ENCODE data around the gene CEP55. TPM values are rescaled to one million over a fixed set of nuclear protein-coding genes. Genes with fewer than 3 reads are reported as not detected.

Gene CEP55
- total RNA-seq, 1 donor from 2014 or later = 3.7 TPM

DNA sequence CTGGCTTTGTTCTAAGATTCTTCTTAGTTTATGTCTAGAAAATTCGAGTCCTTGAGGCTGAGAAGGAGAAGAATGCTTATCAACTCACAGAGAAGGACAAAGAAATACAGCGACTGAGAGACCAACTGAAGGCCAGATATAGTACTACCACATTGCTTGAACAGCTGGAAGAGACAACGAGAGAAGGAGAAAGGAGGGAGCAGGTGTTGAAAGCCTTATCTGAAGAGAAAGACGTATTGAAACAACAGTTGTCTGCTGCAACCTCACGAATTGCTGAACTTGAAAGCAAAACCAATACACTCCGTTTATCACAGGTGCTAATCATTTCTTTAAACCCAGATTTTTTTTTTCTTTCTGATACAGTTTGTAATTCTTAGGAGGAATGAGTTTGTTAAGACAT lies 6.7 kb downstream of the CEP55 start:
- H2AFZ ChIP-seq (ENCODE audit: low read depth, low read length) = no peak overlapping the region

DNA sequence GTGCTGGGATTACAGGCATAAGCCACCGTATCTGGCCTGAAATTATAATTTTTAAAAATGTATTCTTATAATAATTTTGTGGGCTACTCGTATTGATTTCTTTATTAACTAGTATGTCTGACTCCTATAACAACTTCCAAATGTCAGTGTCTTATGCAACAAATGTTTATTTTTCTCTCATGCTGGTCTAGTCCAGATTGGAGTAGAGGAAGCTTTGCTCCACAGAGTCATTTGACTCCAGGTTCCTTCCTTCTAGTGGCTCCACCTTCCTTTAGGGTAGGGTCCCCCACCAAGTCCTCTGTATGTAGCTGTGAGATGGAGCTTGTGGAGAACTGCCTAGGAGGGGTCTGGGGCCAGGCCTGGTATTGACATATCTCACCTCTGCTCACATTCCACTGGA lies 8.7 kb downstream of the CEP55 start:
- H3K9me3 ChIP-seq (ENCODE audit: insufficient read depth, low read depth, low read length) = no peaks in the 10 kb centered on the region
- H3K4me2 ChIP-seq (ENCODE audit: low read length) = no peak overlapping the region
- H3K79me2 ChIP-seq (ENCODE audit: insufficient read depth, low read length) = peaks cover 25% of the 10 kb centered on the region
- H3K4me1 ChIP-seq (ENCODE audit: insufficient read depth, low read length) = no peaks in the 10 kb centered on the region
- TF ChIP-seq, protein P1, sequence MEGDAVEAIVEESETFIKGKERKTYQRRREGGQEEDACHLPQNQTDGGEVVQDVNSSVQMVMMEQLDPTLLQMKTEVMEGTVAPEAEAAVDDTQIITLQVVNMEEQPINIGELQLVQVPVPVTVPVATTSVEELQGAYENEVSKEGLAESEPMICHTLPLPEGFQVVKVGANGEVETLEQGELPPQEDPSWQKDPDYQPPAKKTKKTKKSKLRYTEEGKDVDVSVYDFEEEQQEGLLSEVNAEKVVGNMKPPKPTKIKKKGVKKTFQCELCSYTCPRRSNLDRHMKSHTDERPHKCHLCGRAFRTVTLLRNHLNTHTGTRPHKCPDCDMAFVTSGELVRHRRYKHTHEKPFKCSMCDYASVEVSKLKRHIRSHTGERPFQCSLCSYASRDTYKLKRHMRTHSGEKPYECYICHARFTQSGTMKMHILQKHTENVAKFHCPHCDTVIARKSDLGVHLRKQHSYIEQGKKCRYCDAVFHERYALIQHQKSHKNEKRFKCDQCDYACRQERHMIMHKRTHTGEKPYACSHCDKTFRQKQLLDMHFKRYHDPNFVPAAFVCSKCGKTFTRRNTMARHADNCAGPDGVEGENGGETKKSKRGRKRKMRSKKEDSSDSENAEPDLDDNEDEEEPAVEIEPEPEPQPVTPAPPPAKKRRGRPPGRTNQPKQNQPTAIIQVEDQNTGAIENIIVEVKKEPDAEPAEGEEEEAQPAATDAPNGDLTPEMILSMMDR (IDR thresholded peaks at IDR 0.05; ENCODE audit: insufficient read depth, low read depth, low read length) = no peak
- no peak for TF ChIP-seq EZH2 (IDR thresholded peaks at IDR 0.05; ENCODE audit: insufficient read depth, low read length)
- Mint-ChIP-seq H3K36me3 (ENCODE audit: low read depth, unreplicated experiment) (no peaks in the 10 kb centered on the region), H3K27me3 (ENCODE audit: low read depth, unreplicated experiment) (no peaks in the 10 kb centered on the region), H3K4me3 (ENCODE audit: unreplicated experiment) (no peak overlapping the region), H3K4me1 (ENCODE audit: low read depth, unreplicated experiment) (no peaks in the 10 kb centered on the region), H3K9me3 (ENCODE audit: unreplicated experiment) (no peaks in the 10 kb centered on the region), H3K27ac (ENCODE audit: unreplicated experiment) (no peak overlapping the region)
- H3K27ac ChIP-seq (ENCODE audit: low read depth, low read length) = no peak overlapping the region
- no peak for FAIRE-seq
- peaks cover 2% of the 10 kb centered on the region for H3K36me3 ChIP-seq (ENCODE audit: insufficient read depth, low read length)
- no peak overlapping the region for H2AFZ ChIP-seq (ENCODE audit: low read depth, low read length)
- H3K9ac ChIP-seq (ENCODE audit: low read length) = no peak overlapping the region
- no peak for DNase-seq (ENCODE audit: low read depth)
- H4K20me1 ChIP-seq (ENCODE audit: insufficient read depth, low read length) = no peaks in the 10 kb centered on the region
- no peaks in the 10 kb centered on the region for H3K27me3 ChIP-seq (ENCODE audit: insufficient read depth, low read length)
- no peak overlapping the region for H3K4me3 ChIP-seq (ENCODE audit: insufficient read depth, low read depth, low read length)

More for the DNA sequence above, 6.7 kb downstream of the CEP55 start:
- H3K9me3 Mint-ChIP-seq (ENCODE audit: unreplicated experiment) = no peaks in the 10 kb centered on the region
- no peaks in the 10 kb centered on the region for H3K36me3 Mint-ChIP-seq (ENCODE audit: low read depth, unreplicated experiment)
- Histone ChIP-seq H3K9me3 (ENCODE audit: insufficient read depth, low read depth, low read length) (no peaks in the 10 kb centered on the region), H3K4me3 (ENCODE audit: insufficient read depth, low read depth, low read length) (no peak overlapping the region), H3K4me2 (ENCODE audit: low read length) (no peak overlapping the region), H4K20me1 (ENCODE audit: insufficient read depth, low read length) (no peaks in the 10 kb centered on the region), H3K27ac (ENCODE audit: low read depth, low read length) (no peak overlapping the region), H3K9ac (ENCODE audit: low read length) (no peak overlapping the region), H3K79me2 (ENCODE audit: insufficient read depth, low read length) (peaks cover 45% of the 10 kb centered on the region), H3K4me1 (ENCODE audit: insufficient read depth, low read length) (peaks cover 2% of the 10 kb centered on the region), H3K27me3 (ENCODE audit: insufficient read depth, low read length) (no peaks in the 10 kb centered on the region), H3K36me3 (ENCODE audit: insufficient read depth, low read length) (peaks cover 2% of the 10 kb centered on the region)
- H3K4me3 Mint-ChIP-seq (ENCODE audit: unreplicated experiment) = no peak overlapping the region
- no peak overlapping the region for H3K27ac Mint-ChIP-seq (ENCODE audit: unreplicated experiment)
- DNase-seq (ENCODE audit: low read depth) (no peak), FAIRE-seq (no peak)
- no peaks in the 10 kb centered on the region for H3K27me3 Mint-ChIP-seq (ENCODE audit: low read depth, unreplicated experiment)
- no peaks in the 10 kb centered on the region for H3K4me1 Mint-ChIP-seq (ENCODE audit: low read depth, unreplicated experiment)
- TF ChIP-seq, protein P1 (IDR thresholded peaks at IDR 0.05; ENCODE audit: insufficient read depth, low read depth, low read length) = no peak
- TF ChIP-seq EZH2 (IDR thresholded peaks at IDR 0.05; ENCODE audit: insufficient read depth, low read length) = no peak

DNA sequence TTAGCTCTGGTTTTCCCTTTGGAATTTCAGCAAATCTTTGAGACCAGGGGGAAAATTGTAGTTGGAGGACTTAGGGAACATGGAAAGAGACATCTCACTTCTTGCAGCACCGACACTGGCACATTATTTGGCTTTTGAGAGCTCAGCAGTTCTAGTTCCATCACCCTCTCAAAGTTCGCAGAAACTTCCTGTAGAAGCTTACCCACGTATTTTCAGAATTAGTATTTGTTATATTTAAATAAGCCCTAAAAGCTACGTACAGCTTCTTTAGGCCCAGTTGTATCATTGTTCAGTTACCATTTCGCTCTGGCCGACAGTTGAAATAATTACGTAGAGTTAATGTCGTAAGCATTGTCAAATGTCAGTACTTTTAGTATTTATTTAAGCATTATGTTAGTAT lies 13.4 kb downstream of the CEP55 start:
- Histone ChIP-seq H3K36me3 (ENCODE audit: insufficient read depth, low read length) (no peaks in the 10 kb centered on the region), H2AFZ (ENCODE audit: low read depth, low read length) (no peak overlapping the region), H3K9ac (ENCODE audit: low read length) (no peak overlapping the region), H3K9me3 (ENCODE audit: insufficient read depth, low read depth, low read length) (no peaks in the 10 kb centered on the region), H3K27me3 (ENCODE audit: insufficient read depth, low read length) (no peaks in the 10 kb centered on the region), H3K4me3 (ENCODE audit: insufficient read depth, low read depth, low read length) (no peak overlapping the region), H3K27ac (ENCODE audit: low read depth, low read length) (no peak overlapping the region), H4K20me1 (ENCODE audit: insufficient read depth, low read length) (no peaks in the 10 kb centered on the region), H3K4me1 (ENCODE audit: insufficient read depth, low read length) (no peaks in the 10 kb centered on the region), H3K4me2 (ENCODE audit: low read length) (no peak overlapping the region), H3K79me2 (ENCODE audit: insufficient read depth, low read length) (no peaks in the 10 kb centered on the region)
- H3K36me3 Mint-ChIP-seq (ENCODE audit: low read depth, unreplicated experiment) = no peaks in the 10 kb centered on the region
- no peak overlapping the region for H3K27ac Mint-ChIP-seq (ENCODE audit: unreplicated experiment)
- FAIRE-seq (no peak), DNase-seq (ENCODE audit: low read depth) (no peak)
- H3K4me1 Mint-ChIP-seq (ENCODE audit: low read depth, unreplicated experiment) = no peaks in the 10 kb centered on the region
- H3K9me3 Mint-ChIP-seq (ENCODE audit: unreplicated experiment) = no peaks in the 10 kb centered on the region
- H3K27me3 Mint-ChIP-seq (ENCODE audit: low read depth, unreplicated experiment) = no peaks in the 10 kb centered on the region
- H3K4me3 Mint-ChIP-seq (ENCODE audit: unreplicated experiment) = no peak overlapping the region
- TF ChIP-seq, protein P1 (IDR thresholded peaks at IDR 0.05; ENCODE audit: insufficient read depth, low read depth, low read length) = no peak
- no peak for TF ChIP-seq EZH2 (IDR thresholded peaks at IDR 0.05; ENCODE audit: insufficient read depth, low read length)

Measured in astrocyte (in vitro differentiated cells and primary cell).